Measurements from ENCODE around the gene NAA38. TPM values are rescaled to one million over a fixed set of nuclear protein-coding genes. Genes with fewer than 3 reads are reported as not detected.

The NAA38 gene, protein sequence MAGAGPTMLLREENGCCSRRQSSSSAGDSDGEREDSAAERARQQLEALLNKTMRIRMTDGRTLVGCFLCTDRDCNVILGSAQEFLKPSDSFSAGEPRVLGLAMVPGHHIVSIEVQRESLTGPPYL
- 23.6 TPM for total RNA-seq
- 100 to 1,000 TPM; 128 to 192 (median 141) TPM for polyA plus RNA-seq

- Histone ChIP-seq H3K27ac (ENCODE audit: insufficient read depth, low read length, poor library complexity, severe bottlenecking) (peak within 1 kb of the TSS; percentile 89), H3K4me1 (ENCODE audit: control insufficient read depth, insufficient read depth, low read length, poor library complexity, severe bottlenecking) (peaks cover 34% of the 10 kb centered on the region), H3K4me3 (ENCODE audit: low read depth, low read length) (peak within 1 kb of the TSS; percentile 98), H3K36me3 (ENCODE audit: control insufficient read depth, insufficient read depth, low read length) (peaks cover 8% of the 10 kb centered on the region), H3K27me3 (ENCODE audit: control insufficient read depth, insufficient read depth, low read length) (no peaks in the 10 kb centered on the region), H3K9me3 (ENCODE audit: control insufficient read depth in 2 of 2, low read length in 2 of 2) (no peaks in the 10 kb centered on the region)
- H3K9me3 Mint-ChIP-seq, result no peaks in the 10 kb centered on the region
- DNase-seq (peak; percentile 94 to 99 (median 98)), ATAC-seq (ENCODE audit: low read depth in 2 of 2) (peak; percentile 87 to 88)
- no peak within 1 kb of the TSS for H3K27ac Mint-ChIP-seq
- H3K36me3 Mint-ChIP-seq, result no peaks in the 10 kb centered on the region
- H3K4me3 Mint-ChIP-seq, result no peak within 1 kb of the TSS
- H3K4me1 Mint-ChIP-seq, result peaks cover 0 to 13% (median 4%) of the 10 kb centered on the region in 4 donors
- H3K27me3 Mint-ChIP-seq, result no peaks in the 10 kb centered on the region
Measured at GRCh38 chr17:7856811-7857712, at the start of gene NAA38. Gene NAA38, minus strand, starts transcription at chr17:7857559. Its CDS starts 96 bp downstream, at chr17:7857463.

- no peak overlapping the region for H3K4me3 Mint-ChIP-seq
- DNase-seq (no peak), ATAC-seq (ENCODE audit: low read depth in 2 of 2) (no peak)
- Histone ChIP-seq H3K27ac (ENCODE audit: insufficient read depth, low read length, poor library complexity, severe bottlenecking) (no peak overlapping the region), H3K4me1 (ENCODE audit: control insufficient read depth, insufficient read depth, low read length, poor library complexity, severe bottlenecking) (no peaks in the 10 kb centered on the region), H3K36me3 (ENCODE audit: control insufficient read depth, insufficient read depth, low read length) (peaks cover 99% of the 10 kb centered on the region), H3K9me3 (ENCODE audit: control insufficient read depth in 2 of 2, low read length in 2 of 2) (no peaks in the 10 kb centered on the region), H3K4me3 (ENCODE audit: low read depth, low read length) (no peak overlapping the region), H3K27me3 (ENCODE audit: control insufficient read depth, insufficient read depth, low read length) (no peaks in the 10 kb centered on the region)
- H3K36me3 Mint-ChIP-seq, result peaks cover 62% of the 10 kb centered on the region
- H3K4me1 Mint-ChIP-seq, result peaks cover 0 to 3% (median 1%) of the 10 kb centered on the region in 4 donors
- H3K27ac Mint-ChIP-seq, result peak overlapping the region; percentile 34 to 84 (median 70)
- no peaks in the 10 kb centered on the region for H3K27me3 Mint-ChIP-seq
- H3K9me3 Mint-ChIP-seq, result no peaks in the 10 kb centered on the region
Measured at GRCh38 chr17:7903154-7904103, 46.1 kb upstream of the NAA38 start.

- peaks cover 7 to 18% (median 12%) of the 10 kb centered on the region in 4 donors for H3K4me1 Mint-ChIP-seq
- peak in 2 of 3 donors; percentile 39 to 41 for DNase-seq
Measured at GRCh38 chr17:7897773-7898172, 40.4 kb upstream of the NAA38 start.

GRCh38 chr17:7897090-7897489 lies 39.7 kb upstream of the NAA38 start:
- Mint-ChIP-seq H3K4me1 (peaks cover 7 to 18% (median 13%) of the 10 kb centered on the region in 4 donors), H3K9me3 (no peaks in the 10 kb centered on the region), H3K27ac (peak overlapping the region in 2 of 3 donors; percentile 31 to 45), H3K4me3 (no peak overlapping the region), H3K27me3 (no peaks in the 10 kb centered on the region), H3K36me3 (peaks cover 59% of the 10 kb centered on the region)
- Histone ChIP-seq H3K4me1 (ENCODE audit: control insufficient read depth, insufficient read depth, low read length, poor library complexity, severe bottlenecking) (no peaks in the 10 kb centered on the region), H3K27me3 (ENCODE audit: control insufficient read depth, insufficient read depth, low read length) (no peaks in the 10 kb centered on the region), H3K9me3 (ENCODE audit: control insufficient read depth in 2 of 2, low read length in 2 of 2) (no peaks in the 10 kb centered on the region), H3K36me3 (ENCODE audit: control insufficient read depth, insufficient read depth, low read length) (peaks cover 90% of the 10 kb centered on the region), H3K4me3 (ENCODE audit: low read depth, low read length) (no peak overlapping the region), H3K27ac (ENCODE audit: insufficient read depth, low read length, poor library complexity, severe bottlenecking) (no peak overlapping the region)
- ATAC-seq (ENCODE audit: low read depth in 2 of 2), result no peak
- no peak for DNase-seq

More at GRCh38 chr17:7897773-7898172, 40.4 kb upstream of the NAA38 start:
- H3K36me3 Mint-ChIP-seq, result peaks cover 62% of the 10 kb centered on the region
- Histone ChIP-seq H3K27ac (ENCODE audit: insufficient read depth, low read length, poor library complexity, severe bottlenecking) (no peak overlapping the region), H3K36me3 (ENCODE audit: control insufficient read depth, insufficient read depth, low read length) (peaks cover 94% of the 10 kb centered on the region), H3K4me3 (ENCODE audit: low read depth, low read length) (no peak overlapping the region), H3K4me1 (ENCODE audit: control insufficient read depth, insufficient read depth, low read length, poor library complexity, severe bottlenecking) (no peaks in the 10 kb centered on the region), H3K27me3 (ENCODE audit: control insufficient read depth, insufficient read depth, low read length) (no peaks in the 10 kb centered on the region), H3K9me3 (ENCODE audit: control insufficient read depth in 2 of 2, low read length in 2 of 2) (no peaks in the 10 kb centered on the region)
- peak overlapping the region; percentile 15 to 70 (median 38) for H3K27ac Mint-ChIP-seq
- peak overlapping the region in 1 of 4 donors; percentile 2 for H3K4me3 Mint-ChIP-seq
- H3K27me3 Mint-ChIP-seq, result no peaks in the 10 kb centered on the region
- peak in 1 of 2 donors; percentile 58 for ATAC-seq (ENCODE audit: low read depth in 2 of 2)
- H3K9me3 Mint-ChIP-seq, result no peaks in the 10 kb centered on the region

- Mint-ChIP-seq H3K36me3 (peaks cover 58% of the 10 kb centered on the region), H3K9me3 (no peaks in the 10 kb centered on the region), H3K4me1 (peaks cover 7 to 28% (median 19%) of the 10 kb centered on the region in 4 donors), H3K27me3 (no peaks in the 10 kb centered on the region), H3K4me3 (no peak overlapping the region), H3K27ac (peak overlapping the region in 2 of 3 donors; percentile 44 to 81)
- Histone ChIP-seq H3K27me3 (ENCODE audit: control insufficient read depth, insufficient read depth, low read length) (no peaks in the 10 kb centered on the region), H3K4me1 (ENCODE audit: control insufficient read depth, insufficient read depth, low read length, poor library complexity, severe bottlenecking) (peaks cover 1% of the 10 kb centered on the region), H3K27ac (ENCODE audit: insufficient read depth, low read length, poor library complexity, severe bottlenecking) (no peak overlapping the region), H3K9me3 (ENCODE audit: control insufficient read depth in 2 of 2, low read length in 2 of 2) (no peaks in the 10 kb centered on the region), H3K36me3 (ENCODE audit: control insufficient read depth, insufficient read depth, low read length) (peaks cover 88% of the 10 kb centered on the region), H3K4me3 (ENCODE audit: low read depth, low read length) (no peak overlapping the region)
- ATAC-seq (ENCODE audit: low read depth in 2 of 2) (no peak), DNase-seq (no peak)
Measured at GRCh38 chr17:7894866-7895265, 37.5 kb upstream of the NAA38 start.

- Mint-ChIP-seq H3K4me3 (no peak overlapping the region), H3K27me3 (no peaks in the 10 kb centered on the region), H3K27ac (peak overlapping the region in 2 of 3 donors; percentile 41 to 79), H3K9me3 (no peaks in the 10 kb centered on the region), H3K4me1 (peaks cover 7 to 28% (median 20%) of the 10 kb centered on the region in 4 donors), H3K36me3 (peaks cover 53% of the 10 kb centered on the region)
- Histone ChIP-seq H3K27ac (ENCODE audit: insufficient read depth, low read length, poor library complexity, severe bottlenecking) (no peak overlapping the region), H3K9me3 (ENCODE audit: control insufficient read depth in 2 of 2, low read length in 2 of 2) (no peaks in the 10 kb centered on the region), H3K36me3 (ENCODE audit: control insufficient read depth, insufficient read depth, low read length) (peaks cover 86% of the 10 kb centered on the region), H3K4me1 (ENCODE audit: control insufficient read depth, insufficient read depth, low read length, poor library complexity, severe bottlenecking) (peaks cover 8% of the 10 kb centered on the region), H3K4me3 (ENCODE audit: low read depth, low read length) (no peak overlapping the region), H3K27me3 (ENCODE audit: control insufficient read depth, insufficient read depth, low read length) (no peaks in the 10 kb centered on the region)
- ATAC-seq (ENCODE audit: low read depth in 2 of 2) (no peak), DNase-seq (no peak)
Measured at GRCh38 chr17:7894226-7894625, 36.9 kb upstream of the NAA38 start.

DNA sequence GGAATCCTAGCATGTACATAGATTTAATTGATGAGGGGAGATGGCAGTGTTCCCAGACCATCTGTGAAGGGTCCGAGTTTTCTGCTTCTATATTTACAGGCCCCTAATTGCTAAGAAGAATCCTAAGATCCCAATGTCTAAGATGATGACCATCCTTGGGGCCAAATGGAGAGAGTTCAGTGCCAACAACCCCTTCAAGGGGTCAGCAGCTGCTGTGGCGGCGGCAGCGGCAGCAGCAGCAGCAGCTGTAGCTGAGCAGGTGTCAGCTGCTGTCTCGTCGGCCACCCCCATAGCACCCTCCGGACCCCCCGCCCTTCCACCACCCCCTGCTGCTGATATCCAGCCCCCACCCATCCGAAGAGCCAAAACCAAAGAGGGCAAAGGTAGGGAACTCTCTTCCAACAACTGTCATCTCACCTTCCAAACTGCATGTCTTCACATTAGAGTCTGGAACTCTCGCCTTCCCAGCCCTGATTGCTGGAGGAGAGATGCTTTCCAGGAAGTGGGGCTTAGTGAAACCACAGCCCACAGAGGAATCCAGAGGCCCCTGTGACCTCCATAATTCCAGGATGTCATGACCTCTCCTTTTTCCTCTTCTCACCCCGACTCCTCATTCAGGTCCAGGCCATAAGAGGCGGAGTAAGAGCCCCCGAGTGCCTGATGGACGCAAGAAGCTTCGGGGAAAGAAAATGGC lies 36.0 kb upstream of the NAA38 start:
- no peak overlapping the region for H3K27ac ChIP-seq (ENCODE audit: insufficient read depth, low read length, poor library complexity, severe bottlenecking)
- Mint-ChIP-seq H3K9me3 (no peaks in the 10 kb centered on the region), H3K27me3 (no peaks in the 10 kb centered on the region), H3K36me3 (peaks cover 45% of the 10 kb centered on the region), H3K4me1 (peaks cover 7 to 28% (median 21%) of the 10 kb centered on the region in 4 donors), H3K27ac (peak overlapping the region in 2 of 3 donors; percentile 41 to 59), H3K4me3 (no peak overlapping the region)
- peaks cover 16% of the 10 kb centered on the region for H3K4me1 ChIP-seq (ENCODE audit: control insufficient read depth, insufficient read depth, low read length, poor library complexity, severe bottlenecking)
- DNase-seq (no peak), ATAC-seq (ENCODE audit: low read depth in 2 of 2) (no peak)
- no peaks in the 10 kb centered on the region for H3K27me3 ChIP-seq (ENCODE audit: control insufficient read depth, insufficient read depth, low read length)
- H3K4me3 ChIP-seq (ENCODE audit: low read depth, low read length), result no peak overlapping the region
- H3K9me3 ChIP-seq (ENCODE audit: control insufficient read depth in 2 of 2, low read length in 2 of 2), result no peaks in the 10 kb centered on the region
- peaks cover 77% of the 10 kb centered on the region for H3K36me3 ChIP-seq (ENCODE audit: control insufficient read depth, insufficient read depth, low read length)

Measured in CD4-positive, CD25-positive, alpha-beta regulatory T cell (primary cell).